HG03439 (cell line): ENCODE measurements around the gene CPNE4.

ENCODE experiments used
- ATAC-seq: cut with Tn5 transposase; IDR thresholded peaks from one replicate; pipeline ENCODE4 v1.9.1; 2021; ENCODE audit warnings: mild to moderate bottlenecking, moderate library complexity; ENCODE audit not compliant: unreplicated experiment

CPNE4 gene

DNA sequence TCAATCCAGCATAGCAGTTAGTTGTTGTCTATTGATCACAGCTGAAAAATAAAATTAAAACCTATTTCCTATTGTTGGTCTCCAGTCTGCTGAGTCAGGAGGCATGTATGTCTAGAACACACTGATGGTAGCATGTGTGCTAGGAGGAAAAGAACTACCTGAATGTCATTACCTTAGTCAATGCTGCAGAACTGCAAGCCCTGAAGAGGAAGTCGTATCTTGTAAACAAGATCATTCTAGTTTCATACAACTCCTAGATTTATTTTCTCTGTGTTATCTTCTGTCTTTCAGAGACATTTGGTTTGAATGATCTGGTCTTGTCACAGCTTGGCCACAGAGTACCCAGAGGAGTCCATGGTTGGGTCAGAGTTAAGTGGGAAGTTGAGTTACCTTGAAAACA lies 422.1 kb downstream of the CPNE4 start:
- ATAC-seq: no peak

DNA sequence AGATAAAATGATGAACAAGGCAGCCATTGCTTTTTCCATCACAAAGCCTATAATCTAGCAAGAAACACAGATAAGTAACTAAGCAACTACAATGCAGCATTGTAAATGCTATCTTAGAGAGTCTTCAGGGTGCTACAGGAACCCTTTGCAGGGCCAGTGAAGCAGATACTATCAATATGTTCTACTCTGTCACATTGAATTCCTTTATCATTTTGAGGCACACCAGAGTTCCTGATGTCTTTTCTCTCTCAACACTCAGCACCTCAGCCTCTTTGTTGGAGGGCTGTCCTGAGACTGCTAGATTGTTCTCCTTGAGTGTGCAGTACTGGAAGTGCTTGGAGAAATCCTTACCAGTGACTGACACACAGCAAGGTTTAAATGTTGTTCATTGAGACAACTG lies 424.6 kb downstream of the CPNE4 start:
- ATAC-seq: no peak

GRCh38 chr3:131608741-131609140 lies 426.1 kb downstream of the CPNE4 start:
- no peak for ATAC-seq

- no peak for ATAC-seq
Observed at GRCh38 chr3:131608296-131608695, 426.5 kb downstream of the CPNE4 start.

GRCh38 chr3:131605916-131606315 lies 428.9 kb downstream of the CPNE4 start:
- no peak for ATAC-seq

DNA sequence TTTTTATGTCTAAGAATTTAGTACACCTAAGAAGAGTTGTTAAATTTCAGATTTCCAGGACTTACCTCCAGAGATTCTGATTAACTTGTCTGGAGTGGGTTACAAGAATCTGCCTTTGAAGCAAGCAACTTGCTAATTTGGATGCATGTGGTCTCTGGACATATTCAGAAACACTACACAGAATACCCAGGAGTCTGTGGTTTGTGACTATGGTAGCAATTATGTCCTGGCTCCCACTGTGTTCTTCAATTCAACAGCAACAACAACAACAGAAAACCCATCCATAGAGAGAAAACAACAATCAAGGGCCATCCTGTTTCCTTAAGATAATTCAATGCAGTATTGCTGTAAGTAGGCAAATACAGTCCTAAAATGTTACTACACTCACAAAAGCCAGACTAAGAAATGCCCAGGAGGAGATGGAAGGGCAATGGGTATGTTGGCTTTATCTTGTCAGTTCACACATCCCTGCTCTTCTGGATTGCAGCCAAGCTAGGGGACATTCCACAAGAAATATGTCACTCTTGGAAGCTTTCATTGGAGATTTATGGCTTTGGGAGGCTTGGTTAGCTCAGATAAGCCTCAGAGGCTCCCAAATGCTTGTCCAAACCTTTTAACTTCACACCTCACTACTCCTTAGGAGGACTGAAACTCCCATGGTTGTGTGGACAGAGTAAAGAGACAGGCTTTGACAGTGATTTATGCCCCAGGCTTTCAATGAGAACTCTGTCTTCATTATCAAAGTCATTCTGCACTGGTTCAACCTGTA lies 432.6 kb downstream of the CPNE4 start:
- ATAC-seq: no peak

GRCh38 chr3:131597816-131598215 lies 437.0 kb downstream of the CPNE4 start:
- ATAC-seq: no peak

- ATAC-seq: no peak
Observed at GRCh38 chr3:131596884-131597283, 437.9 kb downstream of the CPNE4 start.

DNA sequence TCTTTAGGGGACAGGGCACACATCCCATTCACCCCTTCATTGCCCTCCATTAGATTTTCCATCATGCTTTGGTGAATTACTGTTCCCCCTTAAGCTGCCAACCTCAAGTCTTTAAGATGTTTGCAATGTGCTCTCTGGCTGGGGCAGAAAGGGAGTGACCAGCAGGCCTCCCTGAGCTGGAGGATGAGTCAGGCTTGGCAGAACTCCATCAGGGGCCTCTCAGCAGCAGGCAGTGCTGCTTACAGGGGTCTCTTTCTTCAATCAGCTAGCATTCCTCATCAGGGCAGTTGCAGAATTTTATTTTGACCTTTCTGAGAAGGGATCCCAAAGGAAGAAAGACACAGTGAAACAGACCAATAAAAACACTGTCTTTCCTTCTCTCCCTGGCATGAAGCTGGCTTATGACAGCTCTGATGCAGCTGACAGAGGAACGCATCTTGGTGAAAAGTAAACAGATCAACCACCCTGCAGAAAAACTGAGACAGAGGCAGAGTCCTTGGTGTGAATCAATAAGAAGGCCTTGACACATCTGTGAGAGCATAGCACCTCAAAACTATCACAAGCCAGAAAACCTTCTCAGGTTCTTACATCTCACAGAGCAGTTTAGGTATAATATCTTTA lies 443.3 kb downstream of the CPNE4 start:
- ATAC-seq: no peak

DNA sequence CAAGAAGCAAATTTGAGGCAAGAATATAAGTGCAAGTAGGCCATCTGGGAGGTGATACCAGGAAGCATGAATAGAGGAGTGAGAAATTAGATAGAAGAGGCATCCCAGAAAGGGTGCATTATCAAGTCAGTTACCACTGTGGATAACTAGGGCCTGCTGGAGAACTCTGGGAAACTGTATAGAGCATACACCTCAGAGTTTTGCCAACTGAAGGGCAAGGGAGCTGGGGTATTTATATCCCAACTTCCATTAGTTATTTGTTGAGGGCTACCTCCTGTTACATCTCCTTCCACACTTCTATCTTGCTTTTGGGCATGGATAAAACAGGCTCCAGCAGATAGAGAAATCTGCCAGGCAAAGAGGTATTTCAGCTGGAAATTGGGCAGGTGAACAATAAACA lies 448.5 kb downstream of the CPNE4 start:
- ATAC-seq: no peak

GRCh38 chr3:131582438-131582837 lies 452.4 kb downstream of the CPNE4 start:
- ATAC-seq: no peak

DNA sequence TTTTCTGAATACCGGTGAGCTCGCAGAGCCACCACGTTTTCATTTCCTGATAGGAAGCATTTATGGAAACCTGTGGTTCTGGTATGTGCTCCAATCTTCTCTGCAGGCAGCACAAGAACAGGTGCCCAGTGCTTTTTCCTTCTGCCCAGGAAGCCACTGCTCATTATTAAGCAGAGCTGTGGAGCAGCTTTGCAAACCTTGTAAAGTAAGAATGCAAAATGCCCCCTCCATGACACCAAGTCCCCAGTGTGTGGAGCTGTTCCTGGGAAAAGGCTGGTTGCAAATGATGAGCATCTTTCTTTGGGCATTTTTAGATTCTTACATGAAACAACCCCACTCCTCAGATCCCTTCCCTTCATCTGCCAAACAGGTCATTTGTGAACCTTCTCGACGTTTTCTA lies 466.4 kb downstream of the CPNE4 start:
- no peak for ATAC-seq

- ATAC-seq: no peak
Observed at GRCh38 chr3:131564812-131565211, 470.0 kb downstream of the CPNE4 start.

DNA sequence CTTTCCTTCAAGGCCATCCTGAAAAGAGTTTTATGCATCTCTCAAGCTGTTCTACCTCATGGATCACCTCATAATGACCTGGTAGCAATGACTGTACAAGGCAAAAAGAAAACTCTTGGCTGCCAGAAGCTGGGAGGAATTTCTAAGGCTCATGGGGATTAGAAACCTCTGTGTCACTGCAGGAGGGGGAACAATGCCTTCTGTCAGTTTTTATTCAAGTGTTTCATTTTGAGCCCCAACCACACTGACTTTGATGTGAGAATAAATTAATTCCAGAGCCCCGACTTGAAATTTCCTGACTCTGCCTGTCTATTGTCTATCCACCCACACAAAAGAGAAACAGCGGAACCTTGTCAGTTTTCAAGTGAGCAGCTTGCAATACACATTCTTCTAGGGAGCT lies 473.3 kb downstream of the CPNE4 start:
- ATAC-seq: no peak

- ATAC-seq: no peak
Observed at GRCh38 chr3:131560795-131561194, 474.0 kb downstream of the CPNE4 start.

- ATAC-seq: no peak
Observed at GRCh38 chr3:131555456-131555855, 479.4 kb downstream of the CPNE4 start.

DNA sequence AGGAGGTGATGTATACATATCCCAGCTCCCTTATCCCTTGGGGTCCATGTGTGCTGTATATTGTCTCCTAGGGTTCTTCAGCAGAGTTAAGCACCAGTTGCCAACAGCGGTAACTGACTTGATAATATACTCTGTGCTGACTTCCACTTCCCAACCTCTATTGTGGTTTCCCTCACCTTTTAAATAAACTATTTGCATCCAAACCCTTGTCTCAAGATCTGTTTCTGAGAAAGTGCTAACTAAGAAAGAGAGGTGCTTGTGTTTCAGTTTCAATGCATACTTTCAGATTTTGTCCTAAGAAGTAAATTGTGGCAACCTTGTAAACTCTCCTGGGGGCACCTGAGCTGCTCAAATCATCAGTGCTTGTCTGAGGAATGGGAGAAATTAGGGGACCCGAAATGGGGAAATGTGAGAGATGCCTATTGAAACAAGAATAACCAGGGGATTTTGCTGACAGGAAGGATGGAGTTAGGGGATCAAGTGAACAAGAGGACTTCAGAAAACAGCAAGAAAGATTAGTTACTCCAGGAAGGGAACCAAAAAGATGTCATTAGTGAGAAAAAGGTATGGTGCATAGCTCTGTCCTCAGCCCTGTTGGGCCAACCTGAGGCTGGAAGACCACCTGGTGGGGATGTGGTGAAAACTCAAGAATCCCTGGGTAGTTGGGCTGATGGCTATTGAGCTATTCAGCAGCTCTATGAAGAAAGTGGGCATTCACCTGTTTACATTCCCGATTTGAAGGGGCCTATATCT lies 481.1 kb downstream of the CPNE4 start:
- peak; percentile 88 for ATAC-seq

GRCh38 chr3:131551761-131552160 lies 483.1 kb downstream of the CPNE4 start:
- no peak for ATAC-seq

DNA sequence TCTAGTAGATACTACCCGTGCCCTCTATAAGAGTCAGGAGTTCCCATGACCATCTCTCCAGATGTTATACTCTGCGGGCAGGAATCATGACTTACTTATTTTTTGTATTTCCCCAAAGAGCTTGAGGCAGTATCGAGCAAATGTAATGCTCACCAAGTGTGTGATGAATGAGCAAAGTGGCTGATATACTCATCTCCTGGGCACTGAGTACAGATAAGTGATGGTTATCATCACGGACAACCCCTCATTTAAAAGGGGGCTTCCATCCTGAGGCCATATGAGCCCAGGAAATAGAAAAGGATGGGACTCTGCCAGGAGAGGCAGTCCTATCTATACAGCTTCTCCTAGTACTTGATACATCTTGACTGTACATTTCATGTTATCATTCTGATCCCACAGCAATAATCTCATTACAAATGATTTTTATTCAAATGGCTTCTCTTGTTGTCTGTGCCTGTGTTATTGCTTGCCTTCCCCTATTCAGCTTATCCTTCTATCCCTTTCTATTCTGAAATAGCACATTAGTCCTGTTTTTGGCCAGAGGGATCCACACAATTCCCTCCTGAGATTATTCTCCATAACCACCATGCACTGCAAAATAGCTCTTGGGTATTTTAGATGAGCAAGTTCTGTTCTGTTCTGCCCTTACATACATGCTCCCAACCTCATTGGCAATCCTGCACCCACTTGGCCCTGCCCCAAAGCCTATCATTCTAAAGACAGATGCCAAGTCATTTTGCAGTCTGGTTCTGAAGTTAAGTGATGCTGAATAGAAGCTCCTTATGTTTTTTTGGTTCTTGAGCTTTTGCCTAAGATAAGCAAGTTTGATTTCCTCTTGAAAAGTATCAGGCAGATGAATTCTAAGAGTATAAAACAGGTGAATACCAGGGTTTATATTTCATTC lies 484.0 kb downstream of the CPNE4 start:
- no peak for ATAC-seq

DNA sequence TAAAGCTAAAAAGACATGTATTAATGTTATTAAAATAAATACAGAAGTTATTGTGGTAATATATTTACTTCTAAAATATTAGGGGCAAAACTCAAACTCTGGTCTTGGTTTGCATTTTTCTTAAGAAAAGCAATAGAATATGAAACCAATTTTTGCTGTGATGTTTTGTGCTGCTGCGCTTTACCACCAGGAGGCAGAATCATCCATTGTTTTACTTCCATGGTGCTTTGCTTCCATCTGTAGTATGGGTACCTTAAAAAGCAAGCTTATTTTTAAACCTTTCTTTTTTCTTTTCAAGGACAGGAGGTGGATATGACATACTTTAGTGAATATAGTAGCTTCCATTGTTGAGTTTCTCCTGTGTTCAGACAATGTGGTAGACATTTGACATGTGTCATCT lies 485.5 kb downstream of the CPNE4 start:
- ATAC-seq: no peak

DNA sequence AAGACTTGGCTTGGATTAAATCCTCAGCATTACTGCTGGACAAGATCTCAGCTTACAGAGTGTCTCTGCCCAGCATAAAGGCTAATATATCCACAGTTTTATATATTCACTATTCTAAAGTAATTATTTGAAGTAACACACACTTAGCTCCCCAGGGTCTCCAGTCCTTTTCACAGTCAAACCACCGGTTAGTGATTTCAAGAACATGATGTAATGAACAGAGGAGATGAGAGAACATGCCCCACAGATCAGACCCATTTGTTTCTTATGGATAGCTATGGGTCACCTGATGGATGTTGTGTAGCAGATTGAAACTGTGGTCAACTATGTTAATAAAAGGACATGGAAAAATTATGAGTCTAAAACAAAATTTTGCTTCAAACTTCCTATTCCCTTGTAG lies 487.2 kb downstream of the CPNE4 start:
- no peak for ATAC-seq
